ENCODE data around the gene PRKAR2B.

GRCh38 chr7:107158028-107158427 is 113.5 kb downstream of the PRKAR2B start:
- no peak for TF ChIP-seq CTCF (IDR thresholded peaks at IDR 0.05)
- TF ChIP-seq POLR2A (IDR thresholded peaks at IDR 0.05), result no peak

All from uterus (tissue), 2 donors.